Glomerular visceral epithelial cell (primary cell): ENCODE results near the gene TOPORS.
"Not testable (repeated sequence)": the region's sequence is repeated elsewhere in the genome, so short reads cannot be mapped to it uniquely, and the experiment has no call there.

Experiments used
- DNase-seq: peaks from one replicate; pipeline ENCODE4 v3.0.0-alpha.2; 2016; ENCODE audit errors: extremely low spot score

TOPORS gene

DNA sequence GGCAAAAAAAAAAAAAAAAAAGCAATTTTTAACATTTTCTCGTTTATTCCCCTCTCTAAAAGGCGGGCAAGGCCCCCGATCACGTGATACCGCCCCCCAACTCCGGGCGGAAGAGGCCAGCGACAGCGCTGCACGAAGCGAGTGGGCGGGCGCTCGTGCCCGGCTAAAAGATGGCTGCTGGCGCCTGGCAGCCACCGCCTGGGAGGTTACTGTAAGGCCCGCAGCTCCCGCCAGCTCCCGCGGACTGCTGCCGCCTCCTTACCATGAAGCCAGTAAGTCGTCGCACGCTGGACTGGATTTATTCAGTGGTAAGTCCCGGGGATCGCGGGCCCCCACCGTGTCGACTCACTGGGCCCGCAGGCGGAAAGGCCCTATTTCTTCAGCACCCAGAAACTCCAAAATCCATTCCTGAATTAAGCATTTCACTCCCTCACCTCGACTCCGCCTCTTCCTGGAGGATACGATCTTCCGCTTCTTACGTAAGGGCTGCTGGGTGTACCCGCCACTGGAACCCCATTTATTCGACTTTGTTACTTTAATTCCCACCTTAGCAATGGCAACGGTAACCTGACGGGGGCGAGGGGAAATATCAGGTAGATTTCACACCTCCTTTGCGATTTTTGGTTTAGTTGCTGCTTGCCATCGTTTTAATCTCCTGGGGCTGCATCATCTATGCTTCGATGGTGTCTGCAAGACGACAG is at the start of gene TOPORS, which contains the start of gene SMIM27:
Gene TOPORS, minus strand, starts transcription at position 415 of the 701 bp plus-strand sequence. Its CDS starts 150 bp downstream, at position 265.
Gene SMIM27, plus strand, starts transcription at position 156 of the 701 bp plus-strand sequence. Its CDS starts 108 bp downstream, at position 264.
- peak; percentile 91 for DNase-seq

- DNase-seq = not testable (repeated sequence)
Measured at GRCh38 chr9:32599021-32599420, 46.6 kb upstream of the TOPORS start.

GRCh38 chr9:32596936-32597335 is 44.5 kb upstream of the TOPORS start:
- no peak for DNase-seq

DNA sequence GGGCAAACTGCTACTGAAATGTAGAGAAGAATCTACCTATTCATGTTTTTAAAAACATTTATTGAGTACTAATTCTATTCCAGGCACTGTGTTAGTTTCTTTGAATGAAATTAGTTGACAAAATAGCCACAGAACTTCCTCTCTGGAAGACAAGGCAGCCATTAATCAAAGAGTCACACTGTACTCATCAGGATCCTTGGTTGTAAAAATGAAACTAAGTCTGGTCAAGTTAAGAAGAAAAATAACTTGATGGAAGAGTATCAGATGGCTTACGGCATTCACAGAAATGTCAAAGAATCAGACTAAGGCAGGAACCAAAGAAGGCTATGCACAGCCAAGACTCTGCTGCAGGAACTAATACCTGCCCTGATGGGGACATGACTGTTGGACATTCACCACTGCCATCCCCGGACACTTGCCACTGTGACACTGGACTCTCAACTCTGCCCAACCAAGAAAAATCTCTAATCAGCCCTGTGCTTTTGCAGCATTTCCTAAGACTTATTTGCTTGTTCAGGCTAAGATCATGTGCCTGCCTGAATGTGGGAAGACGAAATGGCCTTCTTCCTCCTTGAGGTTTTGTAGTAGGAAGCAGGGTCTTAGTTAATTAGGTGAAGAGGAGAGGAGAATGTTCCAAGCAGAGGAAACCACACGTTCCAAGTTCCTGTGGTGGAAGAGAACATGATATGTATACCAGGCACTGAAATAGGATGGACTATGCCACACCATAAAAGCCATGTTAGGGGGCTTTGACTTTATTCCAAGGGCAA is 43.9 kb upstream of the TOPORS start:
- DNase-seq = no peak

DNA sequence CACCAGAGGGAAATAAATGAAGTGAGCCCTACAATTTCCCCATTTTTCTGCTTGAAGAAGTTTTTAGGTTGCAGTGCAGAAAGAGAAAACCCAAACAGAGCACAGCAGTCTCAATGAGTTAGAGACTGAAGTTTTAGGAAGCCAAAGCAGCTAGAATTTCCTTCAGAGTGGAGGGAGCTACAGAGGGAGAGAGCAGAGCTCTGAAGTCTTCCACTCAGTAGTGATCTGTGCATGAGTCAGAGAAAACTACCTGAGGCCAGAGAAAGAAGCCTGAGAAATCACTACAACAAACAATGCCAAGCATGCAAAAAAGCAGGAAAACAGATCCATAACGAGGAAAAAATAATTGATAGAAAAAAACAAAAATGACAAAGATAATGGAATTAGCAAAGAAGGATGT is 38.5 kb upstream of the TOPORS start:
- no peak for DNase-seq

DNA sequence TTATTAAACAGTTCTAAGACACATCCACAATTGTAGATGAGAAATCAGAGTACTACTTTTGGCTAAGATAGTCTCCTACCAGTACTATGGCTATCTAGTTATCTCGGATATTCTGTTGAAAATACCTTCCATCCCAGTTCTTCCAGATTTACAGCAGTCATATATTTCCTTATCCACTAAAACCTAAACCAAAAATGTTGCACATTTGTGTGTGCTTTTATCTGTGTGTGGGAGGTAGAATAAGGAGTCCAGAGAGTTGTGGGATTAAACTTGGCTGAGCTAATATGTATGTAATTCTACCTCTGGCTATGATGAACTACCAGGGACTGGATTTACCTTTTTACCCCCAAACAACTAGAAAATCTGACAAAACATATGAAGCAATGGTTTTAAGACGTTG is 38.1 kb upstream of the TOPORS start:
- no peak for DNase-seq

- DNase-seq = peak; percentile 26
Measured at GRCh38 chr9:32589083-32589723, 36.8 kb upstream of the TOPORS start.

- no peak for DNase-seq
Measured at GRCh38 chr9:32587901-32588300, 35.5 kb upstream of the TOPORS start.

DNA sequence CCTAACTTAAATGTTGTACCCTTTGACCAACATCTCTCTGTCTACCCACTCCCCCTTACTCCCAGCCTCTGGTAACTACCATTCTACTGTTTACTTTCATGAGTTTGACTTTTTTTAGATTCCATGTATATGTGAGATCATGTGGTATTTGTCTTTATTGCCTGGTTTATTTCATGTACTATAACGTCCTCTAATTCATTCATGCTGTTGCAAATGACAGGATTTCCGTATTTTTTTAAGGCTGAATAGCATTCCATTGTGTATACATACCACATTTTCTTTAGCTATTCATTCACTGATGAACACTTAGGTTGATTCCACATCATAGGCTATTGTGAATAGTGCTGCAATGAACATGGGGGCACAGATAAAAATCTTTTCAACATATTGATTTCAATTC is 32.4 kb upstream of the TOPORS start:
- no peak for DNase-seq

GRCh38 chr9:32581512-32582143 is 29.2 kb upstream of the TOPORS start:
- DNase-seq = peak; percentile 58

GRCh38 chr9:32580631-32581300 is 28.4 kb upstream of the TOPORS start:
- no peak for DNase-seq

DNA sequence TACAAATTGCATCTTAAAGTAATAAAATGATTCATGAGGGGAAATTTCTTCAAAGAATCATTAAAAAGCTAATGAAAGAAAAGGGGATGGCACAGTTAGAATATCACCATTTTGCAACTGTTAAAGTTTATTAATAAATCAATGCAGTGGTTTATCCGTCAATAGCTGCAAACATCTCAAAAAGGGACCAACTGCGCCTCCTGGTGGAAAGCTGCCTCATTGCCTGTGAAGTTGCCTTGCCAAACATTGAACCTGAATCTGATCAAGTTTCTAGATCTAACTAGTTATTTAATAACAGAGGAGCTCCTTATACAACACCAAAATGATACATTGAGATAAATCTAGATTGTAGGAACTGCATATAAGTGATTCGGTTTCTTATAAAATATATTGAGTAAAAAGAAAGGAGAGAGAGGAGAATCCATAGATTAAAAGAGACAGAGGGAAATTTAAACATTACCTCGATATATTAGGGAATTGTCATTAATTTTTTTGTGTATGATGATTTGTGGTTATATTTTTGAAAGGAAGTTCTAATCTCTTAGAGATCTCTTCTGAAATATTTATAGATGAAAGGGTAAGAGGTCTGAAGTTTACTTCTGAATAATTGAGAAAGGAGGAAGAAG is 27.4 kb upstream of the TOPORS start:
- DNase-seq = peak; percentile 56

DNA sequence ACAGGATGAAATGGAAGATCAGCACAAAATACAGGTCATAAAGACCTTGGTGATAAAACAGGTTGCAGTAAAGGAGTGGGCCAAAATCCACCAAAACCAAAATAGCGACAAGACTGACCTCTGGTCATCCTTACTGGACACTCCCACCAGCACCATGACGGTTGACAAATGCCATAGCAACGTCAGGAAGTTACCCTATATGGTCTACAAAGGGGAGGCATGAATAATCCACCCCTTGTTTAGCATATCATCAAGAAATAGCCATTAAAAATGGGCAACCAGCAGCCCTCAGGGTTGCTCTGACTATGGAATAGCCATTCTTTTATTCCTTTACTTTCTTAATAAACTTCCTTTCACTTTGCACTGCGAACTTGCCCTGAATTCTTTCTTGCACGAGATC is 26.6 kb upstream of the TOPORS start:
- no peak for DNase-seq

DNA sequence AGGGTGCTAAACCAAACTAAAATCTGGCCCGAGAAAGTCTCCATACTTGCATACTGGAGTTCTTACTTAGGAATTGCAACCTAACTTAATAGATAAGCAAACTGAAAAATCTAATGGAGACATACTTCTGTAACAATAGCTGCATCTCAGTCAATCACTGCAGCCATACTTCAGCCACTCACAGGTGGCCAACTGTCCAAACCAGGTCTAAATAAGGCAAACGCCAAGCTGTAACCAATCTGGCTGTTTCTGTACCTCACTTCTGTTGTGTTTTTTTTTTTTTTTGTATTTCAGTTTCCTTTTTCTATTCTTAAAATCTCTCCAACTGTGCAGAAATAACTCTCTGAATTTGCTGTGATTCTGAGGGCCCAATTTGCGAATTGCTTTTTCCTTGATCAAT is 24.9 kb upstream of the TOPORS start:
- DNase-seq = no peak

GRCh38 chr9:32574858-32575257 is 22.5 kb upstream of the TOPORS start:
- DNase-seq = no peak

- no peak for DNase-seq
Measured at GRCh38 chr9:32573821-32574220, 21.4 kb upstream of the TOPORS start.

DNA sequence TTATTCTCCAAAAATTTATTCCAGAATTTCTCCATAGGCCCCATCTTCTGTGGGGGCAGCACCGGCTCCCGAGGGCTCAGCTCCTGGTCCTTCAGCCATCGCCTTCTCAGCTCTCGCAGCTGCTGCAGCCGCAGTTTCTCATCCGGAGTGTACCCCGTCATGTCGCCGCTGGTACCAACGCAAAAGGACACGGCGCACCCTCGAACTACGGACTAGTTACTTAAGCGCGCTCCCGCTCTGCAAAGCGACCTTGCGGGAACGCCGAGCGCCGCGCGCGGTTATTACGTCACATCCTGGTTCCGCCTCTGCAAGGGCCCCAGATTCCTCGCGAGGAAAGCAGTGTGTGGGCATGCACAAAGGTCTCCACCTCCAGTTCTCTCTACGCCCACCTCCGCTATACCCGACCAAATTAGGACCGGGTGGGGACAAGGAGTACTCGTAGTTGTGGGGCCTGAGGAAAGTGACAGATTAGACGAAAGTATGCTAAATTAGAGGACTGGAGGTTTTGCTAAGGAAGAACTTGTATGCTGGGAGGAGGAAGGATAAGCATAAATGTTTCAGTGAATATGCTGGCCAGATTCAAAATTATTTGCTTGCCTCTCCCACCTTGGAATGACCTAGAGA is 20.6 kb upstream of the TOPORS start, which contains the start of gene NDUFB6:
Gene NDUFB6, minus strand, starts transcription at position 260 of the 624 bp plus-strand sequence. Its CDS starts 99 bp downstream, at position 161.
- peak; percentile 89 for DNase-seq

GRCh38 chr9:32571969-32572899 is 19.8 kb upstream of the TOPORS start:
- peak; percentile 78 for DNase-seq

DNA sequence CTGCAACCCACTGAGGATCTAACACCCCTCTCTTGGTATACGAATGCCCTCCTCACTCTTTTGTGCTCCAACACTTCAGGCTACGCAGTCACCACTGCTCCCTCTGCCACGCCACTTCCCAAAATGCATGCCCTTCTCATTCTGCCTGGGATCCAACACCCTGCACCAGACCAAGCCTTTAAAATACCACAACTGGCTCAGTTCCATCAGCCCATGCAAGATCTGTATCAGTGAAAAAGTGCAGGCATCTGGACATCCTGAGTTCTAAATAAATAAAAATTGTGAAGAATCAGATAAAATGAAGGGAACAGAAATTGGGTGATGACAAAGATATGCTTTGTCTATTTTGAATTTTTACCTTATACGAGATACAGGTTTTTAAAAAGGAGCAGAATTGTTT is 17.9 kb upstream of the TOPORS start:
- no peak for DNase-seq
